Right atrium auricular region (tissue), 2 donors: ENCODE results near the gene PARD3B. TPM values are rescaled to one million over a fixed set of nuclear protein-coding genes. Genes with fewer than 3 reads are reported as not detected.

Experiments
- DNase-seq: peaks from one replicate; pipeline ENCODE4 v3.0.0-alpha.2; 2019; ENCODE audit warnings: low spot score
- H3K27ac ChIP-seq, 2 donors: fragments of 200-600 bp; sonication (generic); 1 replicate in 1 of 2; 2 replicates in 1 of 2; pipeline ENCODE4 v1.5.1; 2016 to 2019
- H3K27me3 ChIP-seq, 2 donors: fragments of 200-600 bp; sonication (generic); one replicate each; pipeline versions ENCODE4 v1.5.1 to v1.6.0; 2017 to 2019
- H3K36me3 ChIP-seq: fragments of 200-600 bp; sonication (generic); one replicate; pipeline ENCODE4 v1.5.1; 2016
- H3K4me1 ChIP-seq, 2 donors: fragments of 200-600 bp; sonication (generic); one replicate each; pipeline versions ENCODE4 v1.5.1 to v1.6.0; 2017 to 2019
- H3K4me3 ChIP-seq, 2 donors: fragments of 200-600 bp; sonication (generic); 1 replicate in 1 of 2; 2 replicates in 1 of 2; pipeline ENCODE4 v1.5.1; 2017 to 2019; ENCODE audit warnings: mild to moderate bottlenecking in 1 of 2, moderate library complexity in 1 of 2
- H3K9me3 ChIP-seq, 2 donors: fragments of 200-600 bp; sonication (generic); one replicate each; pipeline ENCODE4 v1.5.1; 2019
- CTCF ChIP-seq, 2 donors: fragments of 200-600 bp; sonication (generic); IDR thresholded peaks; one replicate each; pipeline ENCODE4 v1.5.1; 2019; ENCODE audit warnings: antibody characterized with exemption in 2 of 2
- total RNA-seq, 2 donors: library from RNA; depleted of rRNA; stranded (reverse); fragments of >200 nt; gene quantifications; one replicate each; pipeline ENCODE4 v1.1.0, GENCODE V29; 2016

The PARD3B gene
- total RNA-seq, 2 donors from 2014 or later, result 7.4 to 12.2 TPM

DNA sequence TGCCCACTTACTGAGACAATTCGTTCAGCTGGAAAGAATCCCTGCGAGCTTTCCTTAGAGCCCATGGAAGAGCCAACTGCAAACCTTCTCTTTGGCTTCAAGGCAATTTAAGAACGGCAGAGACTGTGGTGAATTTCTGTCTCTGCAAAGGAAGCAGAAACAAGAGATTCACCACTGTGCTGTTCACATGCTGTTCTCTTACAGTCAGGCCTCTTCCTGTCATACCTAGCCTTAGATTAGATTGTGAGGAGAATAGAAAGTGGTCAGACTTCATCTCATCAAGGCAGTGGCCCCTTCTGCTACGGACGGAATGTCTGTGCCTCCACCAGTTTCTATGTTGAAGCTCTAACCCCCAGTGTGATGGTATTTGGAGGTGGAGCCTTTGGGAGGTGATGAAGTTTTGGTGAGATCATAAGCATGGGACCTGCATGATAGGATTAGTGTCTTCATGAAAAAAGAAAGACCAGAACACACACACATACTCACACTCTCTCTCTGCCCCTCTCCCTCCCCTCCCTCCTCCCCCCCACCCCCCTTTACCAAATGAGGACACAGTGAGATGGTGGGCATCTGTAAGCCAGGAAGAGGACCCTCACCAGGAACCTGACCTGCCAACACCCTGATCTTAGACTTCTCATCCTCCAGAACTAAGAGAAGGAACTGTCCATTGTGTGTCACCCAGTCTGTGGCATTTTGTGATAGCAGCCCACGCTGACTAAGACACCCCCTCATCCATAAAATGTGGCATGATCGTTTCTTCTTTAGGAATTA, 1091.5 kb downstream of the PARD3B start:
- TF ChIP-seq CTCF (IDR thresholded peaks at IDR 0.05), result no peak
- H3K4me1 ChIP-seq, result peaks cover 0 to 5% of the 10 kb centered on the region in 2 donors
- DNase-seq, result no peak
- no peaks in the 10 kb centered on the region for H3K36me3 ChIP-seq
- H3K27ac ChIP-seq, result no peak overlapping the region
- H3K9me3 ChIP-seq, result peaks cover 0 to 9% of the 10 kb centered on the region in 2 donors
- H3K27me3 ChIP-seq, result no peaks in the 10 kb centered on the region
- H3K4me3 ChIP-seq, result no peak overlapping the region

- H3K4me3 ChIP-seq, result no peak overlapping the region
- no peak overlapping the region for H3K27ac ChIP-seq
- H3K27me3 ChIP-seq, result no peaks in the 10 kb centered on the region
- H3K4me1 ChIP-seq, result peaks cover 0 to 5% of the 10 kb centered on the region in 2 donors
- H3K36me3 ChIP-seq, result no peaks in the 10 kb centered on the region
- no peak for DNase-seq
- peaks cover 0 to 9% of the 10 kb centered on the region in 2 donors for H3K9me3 ChIP-seq
- no peak for TF ChIP-seq CTCF (IDR thresholded peaks at IDR 0.05)
These were observed 1092.0 kb downstream of the PARD3B start for GRCh38 chr2:205637320-205637602.

GRCh38 chr2:205637779-205638503, 1092.7 kb downstream of the PARD3B start:
- Histone ChIP-seq H3K27me3 (no peaks in the 10 kb centered on the region), H3K36me3 (no peaks in the 10 kb centered on the region), H3K4me1 (peaks cover 0 to 5% of the 10 kb centered on the region in 2 donors), H3K27ac (no peak overlapping the region), H3K4me3 (no peak overlapping the region), H3K9me3 (peaks cover 0 to 9% of the 10 kb centered on the region in 2 donors)
- TF ChIP-seq CTCF (IDR thresholded peaks at IDR 0.05), result no peak
- DNase-seq, result no peak

GRCh38 chr2:205640716-205641115, 1095.4 kb downstream of the PARD3B start:
- DNase-seq, result no peak
- peaks cover 0 to 5% of the 10 kb centered on the region in 2 donors for H3K4me1 ChIP-seq
- TF ChIP-seq CTCF (IDR thresholded peaks at IDR 0.05), result no peak
- peaks cover 0 to 9% of the 10 kb centered on the region in 2 donors for H3K9me3 ChIP-seq
- H3K27me3 ChIP-seq, result no peaks in the 10 kb centered on the region
- H3K4me3 ChIP-seq, result no peak overlapping the region
- H3K36me3 ChIP-seq, result no peaks in the 10 kb centered on the region
- H3K27ac ChIP-seq, result no peak overlapping the region

DNA sequence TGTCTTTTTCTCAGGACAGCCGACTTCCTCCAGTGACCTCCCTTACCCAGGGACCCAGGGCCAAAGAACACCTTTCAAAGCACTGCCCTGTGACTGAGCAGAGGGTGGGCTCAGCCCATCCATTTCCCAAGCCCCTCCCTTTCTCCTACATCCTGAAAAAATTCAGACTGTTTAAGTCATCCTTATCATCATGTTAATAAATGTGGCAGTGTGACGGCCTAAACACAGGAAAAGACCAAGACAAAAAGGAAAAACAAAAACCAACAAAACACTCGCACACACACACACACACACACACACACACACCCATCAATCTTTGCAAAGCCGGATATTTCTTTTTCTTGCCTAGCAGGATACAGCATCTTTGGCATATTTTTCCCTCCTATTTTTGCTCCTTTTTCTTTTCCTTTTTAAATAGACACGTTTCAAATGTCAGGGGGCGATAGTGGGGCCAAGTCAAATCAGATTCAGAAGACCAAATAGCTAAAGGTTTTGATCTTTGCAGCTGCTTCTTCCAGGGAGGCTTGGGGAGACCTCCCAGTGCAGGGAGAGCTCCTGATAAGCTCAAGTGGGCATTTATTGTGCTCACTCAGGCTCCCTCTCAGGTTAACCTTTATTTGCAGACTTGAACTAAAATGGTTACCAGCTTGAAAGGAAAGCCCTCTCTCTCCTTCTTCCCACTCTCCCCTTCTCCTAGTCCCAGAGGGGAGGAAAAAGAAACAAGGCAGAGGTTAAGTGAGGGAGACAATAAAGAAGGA, 1097.5 kb downstream of the PARD3B start:
- no peak for DNase-seq
- TF ChIP-seq CTCF (IDR thresholded peaks at IDR 0.05), result no peak
- no peaks in the 10 kb centered on the region for H3K27me3 ChIP-seq
- no peaks in the 10 kb centered on the region for H3K36me3 ChIP-seq
- no peak overlapping the region for H3K27ac ChIP-seq
- no peaks in the 10 kb centered on the region for H3K4me1 ChIP-seq
- H3K9me3 ChIP-seq, result peaks cover 0 to 9% of the 10 kb centered on the region in 2 donors
- H3K4me3 ChIP-seq, result no peak overlapping the region
